Osteoblast (primary cell): ENCODE results near the gene FEZ2. TPM values are rescaled to one million over a fixed set of nuclear protein-coding genes. Genes with fewer than 3 reads are reported as not detected.

Source experiments
- DNase-seq: peaks from one replicate; pipeline ENCODE4 v3.0.0; 2011; ENCODE audit warnings: low spot score, mixed read lengths; ENCODE audit not compliant: insufficient read length; ENCODE audit errors: missing footprints
- H2AFZ ChIP-seq: 2 replicates; pipeline ENCODE4 v1.6.0; 2011; ENCODE audit warnings: mild to moderate bottlenecking, low read length
- H3K27ac ChIP-seq: 2 replicates; pipeline ENCODE4 v1.5.1; 2011; ENCODE audit warnings: mild to moderate bottlenecking, low read depth, low read length, moderate library complexity
- H3K27me3 ChIP-seq: 2 replicates; pipeline ENCODE4 v1.6.0; 2012; ENCODE audit warnings: mild to moderate bottlenecking, control low read depth, inconsistent platforms, low read length, moderate library complexity; ENCODE audit not compliant: insufficient read depth
- H3K36me3 ChIP-seq: 2 replicates; pipeline ENCODE4 v1.5.1; 2011; ENCODE audit warnings: mild to moderate bottlenecking, low read length, control low read depth, moderate library complexity; ENCODE audit not compliant: insufficient read depth
- H3K4me1 ChIP-seq: 2 replicates; pipeline ENCODE4 v1.5.1; 2011; ENCODE audit warnings: mild to moderate bottlenecking, low read length, control low read depth, moderate library complexity; ENCODE audit not compliant: insufficient read depth
- H3K4me2 ChIP-seq: 2 replicates; pipeline ENCODE4 v1.6.0; 2011; ENCODE audit warnings: mild to moderate bottlenecking, low read length; ENCODE audit not compliant: insufficient read depth
- H3K4me3 ChIP-seq: fragments of 200-600 bp; sonication (generic); 3 replicates; pipeline ENCODE4 v1.5.1; 2012; ENCODE audit warnings: mild to moderate bottlenecking, low read length, inconsistent platforms; ENCODE audit not compliant: insufficient read depth
- H3K79me2 ChIP-seq: 2 replicates; pipeline ENCODE4 v1.6.0; 2012; ENCODE audit warnings: mild to moderate bottlenecking, low read length, control low read depth, inconsistent platforms; ENCODE audit not compliant: insufficient read depth
- H3K9me3 ChIP-seq: 2 replicates; pipeline ENCODE4 v1.5.1; 2011; ENCODE audit warnings: low read depth, low read length, control low read depth
- H4K20me1 ChIP-seq: 2 replicates; pipeline ENCODE4 v1.6.0; 2012; ENCODE audit warnings: mild to moderate bottlenecking, low read length, control low read depth; ENCODE audit not compliant: insufficient read depth
- total RNA-seq: library from RNA; depleted of rRNA; stranded (reverse); fragments of >200 nt; gene quantifications from 2 replicates; pipeline ENCODE4 v1.2.3, GENCODE V29; 2012
- TF ChIP-seq, protein P1 (sequence below): IDR thresholded peaks from 2 replicates; pipeline ENCODE4 v1.5.1; 2011; ENCODE audit warnings: mild to moderate bottlenecking, low read depth, low read length, moderate library complexity; ENCODE audit errors: extremely low read depth

Gene FEZ2
- total RNA-seq, 1 donor: 62.6 TPM

- Histone ChIP-seq H3K79me2 (peaks cover 42% of the 10 kb centered on the region), H3K27me3 (no peaks in the 10 kb centered on the region), H3K4me3 (no peak overlapping the region), H4K20me1 (no peaks in the 10 kb centered on the region), H3K4me1 (peaks cover 71% of the 10 kb centered on the region), H3K9me3 (no peaks in the 10 kb centered on the region), H3K36me3 (peaks cover 10% of the 10 kb centered on the region), H3K27ac (peak overlapping the region; percentile 92), H3K4me2 (no peak overlapping the region), H2AFZ (no peak overlapping the region)
- TF ChIP-seq, protein P1, sequence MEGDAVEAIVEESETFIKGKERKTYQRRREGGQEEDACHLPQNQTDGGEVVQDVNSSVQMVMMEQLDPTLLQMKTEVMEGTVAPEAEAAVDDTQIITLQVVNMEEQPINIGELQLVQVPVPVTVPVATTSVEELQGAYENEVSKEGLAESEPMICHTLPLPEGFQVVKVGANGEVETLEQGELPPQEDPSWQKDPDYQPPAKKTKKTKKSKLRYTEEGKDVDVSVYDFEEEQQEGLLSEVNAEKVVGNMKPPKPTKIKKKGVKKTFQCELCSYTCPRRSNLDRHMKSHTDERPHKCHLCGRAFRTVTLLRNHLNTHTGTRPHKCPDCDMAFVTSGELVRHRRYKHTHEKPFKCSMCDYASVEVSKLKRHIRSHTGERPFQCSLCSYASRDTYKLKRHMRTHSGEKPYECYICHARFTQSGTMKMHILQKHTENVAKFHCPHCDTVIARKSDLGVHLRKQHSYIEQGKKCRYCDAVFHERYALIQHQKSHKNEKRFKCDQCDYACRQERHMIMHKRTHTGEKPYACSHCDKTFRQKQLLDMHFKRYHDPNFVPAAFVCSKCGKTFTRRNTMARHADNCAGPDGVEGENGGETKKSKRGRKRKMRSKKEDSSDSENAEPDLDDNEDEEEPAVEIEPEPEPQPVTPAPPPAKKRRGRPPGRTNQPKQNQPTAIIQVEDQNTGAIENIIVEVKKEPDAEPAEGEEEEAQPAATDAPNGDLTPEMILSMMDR: no peak
- no peak for DNase-seq
These were observed 37.2 kb downstream of the FEZ2 start for GRCh38 chr2:36560726-36561125.

- no peak overlapping the region for H2AFZ ChIP-seq
- H3K79me2 ChIP-seq: peaks cover 29% of the 10 kb centered on the region
- TF ChIP-seq, protein P1: no peak
- H3K27me3 ChIP-seq: no peaks in the 10 kb centered on the region
- no peak overlapping the region for H3K4me3 ChIP-seq
- H3K9me3 ChIP-seq: no peaks in the 10 kb centered on the region
- no peak for DNase-seq
- no peaks in the 10 kb centered on the region for H4K20me1 ChIP-seq
- no peak overlapping the region for H3K4me2 ChIP-seq
- peaks cover 22% of the 10 kb centered on the region for H3K36me3 ChIP-seq
- H3K27ac ChIP-seq: peak overlapping the region; percentile 16
- H3K4me1 ChIP-seq: peaks cover 69% of the 10 kb centered on the region
These were observed 38.6 kb downstream of the FEZ2 start for GRCh38 chr2:36559221-36559942.

DNA sequence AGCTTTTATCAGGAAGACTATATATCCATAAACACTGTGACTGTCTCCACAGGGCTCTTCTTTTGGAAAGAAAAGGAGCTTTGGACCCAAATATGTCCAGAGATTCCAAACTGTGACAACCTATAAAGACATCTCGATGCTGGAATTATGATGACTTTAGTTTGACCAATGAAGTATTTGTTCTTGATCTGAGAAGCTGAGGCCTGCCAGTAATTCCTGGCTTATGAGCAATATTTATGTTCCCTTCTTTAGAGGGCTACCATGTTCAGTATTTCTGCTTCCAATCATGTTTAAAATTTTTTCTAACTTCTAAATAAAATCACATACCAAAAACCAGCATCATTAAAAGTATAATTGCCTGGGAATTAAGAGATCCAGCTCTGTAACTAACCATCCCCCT, 41.1 kb downstream of the FEZ2 start:
- Histone ChIP-seq H3K36me3 (peaks cover 40% of the 10 kb centered on the region), H4K20me1 (no peaks in the 10 kb centered on the region), H3K27ac (peak overlapping the region; percentile 76), H3K9me3 (no peaks in the 10 kb centered on the region), H3K4me1 (peaks cover 59% of the 10 kb centered on the region), H3K79me2 (peaks cover 19% of the 10 kb centered on the region), H2AFZ (no peak overlapping the region), H3K27me3 (no peaks in the 10 kb centered on the region), H3K4me3 (no peak overlapping the region), H3K4me2 (no peak overlapping the region)
- TF ChIP-seq, protein P1: no peak
- peak; percentile 54 for DNase-seq

DNA sequence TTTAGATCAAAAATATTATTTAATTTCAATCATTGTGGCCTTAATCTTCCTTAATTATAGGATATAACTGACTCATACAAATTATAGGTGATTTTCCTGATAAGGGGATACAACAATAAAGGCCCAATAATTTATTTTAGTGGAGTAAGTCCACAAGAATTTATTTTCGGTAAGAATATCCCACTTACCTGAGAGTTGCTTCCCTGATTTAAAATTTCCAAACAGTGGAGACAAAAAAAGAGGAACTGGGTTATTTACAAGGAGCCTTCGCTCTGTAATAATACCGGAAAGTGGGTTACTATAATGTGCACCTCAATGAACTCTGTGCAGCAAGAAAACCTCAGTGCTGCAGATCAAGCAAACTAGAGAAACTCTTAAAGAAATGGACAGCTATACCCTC, 42.2 kb downstream of the FEZ2 start:
- peaks cover 50% of the 10 kb centered on the region for H3K4me1 ChIP-seq

More for the DNA sequence above, 42.2 kb downstream of the FEZ2 start:
- no peak for DNase-seq
- Histone ChIP-seq H3K27ac (peak overlapping the region; percentile 76), H4K20me1 (no peaks in the 10 kb centered on the region), H3K36me3 (peaks cover 51% of the 10 kb centered on the region), H3K79me2 (peaks cover 19% of the 10 kb centered on the region), H2AFZ (no peak overlapping the region), H3K9me3 (no peaks in the 10 kb centered on the region), H3K4me2 (no peak overlapping the region), H3K4me3 (no peak overlapping the region), H3K27me3 (no peaks in the 10 kb centered on the region)
- TF ChIP-seq, protein P1: no peak
